GM21526 (cell line): ENCODE results near the gene MPP1.
"Not testable (repeated sequence)": the region's sequence is repeated elsewhere in the genome, so short reads cannot be mapped to it uniquely, and the experiment has no call there.

ENCODE experiments used
- ATAC-seq: cut with Tn5 transposase; IDR thresholded peaks from one replicate; pipeline ENCODE4 v1.9.1; 2021; ENCODE audit warnings: moderate library complexity; ENCODE audit not compliant: unreplicated experiment, low FRiP score

The MPP1 gene

DNA sequence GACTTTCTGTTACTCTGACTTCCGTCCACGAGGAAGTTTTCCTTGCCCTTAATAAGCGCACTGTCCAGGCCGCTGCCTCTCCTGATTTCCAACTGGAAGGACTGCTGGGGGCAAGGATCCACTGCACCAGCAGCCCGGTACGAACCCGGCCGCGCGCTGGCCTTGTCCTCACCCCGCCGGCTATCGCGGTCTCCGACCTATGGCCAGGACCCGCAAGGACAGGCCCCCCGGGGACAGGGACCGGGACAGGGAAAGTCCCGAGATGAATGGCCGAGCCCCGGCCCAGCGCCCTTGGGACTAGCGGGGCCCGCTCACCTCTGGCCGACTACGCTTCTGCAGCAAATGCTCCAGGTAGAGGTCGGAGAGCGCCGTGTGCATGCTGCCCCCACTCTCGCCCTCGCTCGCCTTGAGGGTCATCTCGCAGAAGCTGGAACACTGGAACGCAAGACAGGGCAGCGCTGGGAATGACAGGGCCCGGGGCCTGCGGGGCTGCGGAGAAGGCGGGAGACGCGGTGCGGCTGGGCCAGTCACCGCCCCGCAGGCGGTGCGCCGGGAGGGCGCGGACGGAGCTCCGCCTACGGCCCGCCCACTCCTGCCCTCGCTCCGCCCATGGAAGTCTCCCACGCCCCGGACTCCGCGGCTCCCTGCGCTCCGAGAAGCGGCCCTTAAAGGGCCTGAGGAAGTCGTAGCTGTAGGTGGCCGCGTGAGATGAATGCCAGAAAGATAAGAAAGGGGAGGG, at the start of gene MPP1:
Gene MPP1 (minus strand): TSS at position 529 of the 739 bp plus-strand sequence. CDS start 112 bp downstream, at position 417.
- ATAC-seq = peak; percentile 91

DNA sequence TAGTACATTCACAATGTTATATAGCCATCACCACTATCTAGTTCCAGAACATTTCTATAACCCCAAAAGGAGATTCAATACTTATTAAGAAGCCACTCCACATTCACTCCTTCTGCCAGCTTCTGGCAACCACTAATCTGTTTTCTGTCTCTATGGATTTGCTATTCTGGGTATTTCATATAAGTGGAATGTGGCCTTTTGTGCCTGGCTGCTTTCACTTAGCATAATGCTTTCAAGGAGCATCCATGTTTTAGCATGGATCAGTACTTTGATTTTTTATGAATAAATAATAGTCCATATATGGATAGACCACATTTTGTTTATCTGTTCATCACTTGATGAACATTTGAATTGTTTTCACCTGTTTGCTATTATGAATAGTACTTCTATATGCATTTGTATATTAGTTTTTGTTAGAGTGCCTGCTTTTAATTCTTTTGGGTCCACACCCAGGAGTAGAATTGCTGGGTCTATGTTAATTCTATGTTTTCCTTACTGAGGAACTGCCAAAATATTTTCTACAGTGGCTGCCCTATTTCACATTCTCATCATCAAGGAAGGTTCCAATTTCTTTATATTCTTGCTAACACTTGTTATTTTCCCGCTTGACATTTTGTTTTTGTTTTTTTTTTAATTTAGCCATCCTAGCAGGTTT, 45.8 kb upstream of the MPP1 start:
- no peak for ATAC-seq

DNA sequence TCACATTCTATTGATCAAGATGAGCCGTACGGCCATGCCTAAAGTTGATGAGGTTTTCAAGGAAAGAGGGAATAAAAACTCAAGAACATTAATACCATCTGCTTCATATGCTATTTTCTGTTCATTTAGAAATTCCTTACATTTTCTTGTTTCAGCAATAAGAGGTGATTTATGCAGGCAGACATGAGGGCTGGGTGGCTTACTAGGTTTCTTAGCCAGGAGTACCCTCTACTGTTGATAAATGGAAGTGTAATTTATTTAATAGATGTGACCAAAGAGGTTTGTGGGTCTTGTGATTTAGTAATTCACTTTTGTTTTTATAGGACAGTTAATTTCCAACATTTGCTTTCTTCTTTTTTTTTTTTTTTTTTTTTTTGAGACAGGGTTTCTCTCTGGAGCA, 35.6 kb upstream of the MPP1 start:
- ATAC-seq = no peak

DNA sequence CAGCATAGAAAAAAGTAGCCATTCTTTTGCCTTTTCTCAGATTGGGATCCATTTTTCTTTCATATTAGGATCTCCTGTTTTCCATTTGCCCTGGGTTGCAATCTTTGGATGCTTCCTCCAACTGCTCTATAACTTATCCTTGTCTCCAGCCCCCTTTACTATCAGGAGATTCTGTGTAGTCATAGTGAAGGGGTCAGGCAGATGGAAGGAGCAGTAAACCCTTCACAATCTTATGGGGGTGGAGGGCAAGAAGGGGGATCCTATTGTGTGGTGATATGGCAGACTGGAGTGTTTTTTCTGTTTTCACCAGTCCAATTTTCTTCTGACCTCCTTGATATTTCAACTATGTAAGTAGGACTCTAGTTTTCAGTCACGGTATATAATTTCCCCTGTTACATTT, 30.9 kb upstream of the MPP1 start:
- ATAC-seq = no peak

DNA sequence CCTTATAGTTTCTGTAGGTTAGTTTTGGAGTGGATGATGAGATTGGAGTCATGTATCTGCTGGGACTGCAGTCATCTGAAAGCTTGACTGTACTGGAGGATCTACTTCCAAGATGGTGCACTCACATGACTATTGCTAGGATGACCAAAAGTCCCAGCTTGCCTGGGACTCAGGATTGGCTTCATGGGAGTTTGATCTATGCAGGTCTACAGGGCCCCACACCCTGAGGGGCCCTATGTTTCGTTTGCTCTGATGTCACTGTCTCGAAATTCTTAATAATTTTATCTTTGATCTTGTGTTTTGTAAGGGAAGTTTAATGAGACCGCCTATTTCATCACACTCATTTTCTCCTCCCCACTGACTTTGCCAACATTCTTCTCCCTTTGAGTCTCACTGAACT, 29.3 kb upstream of the MPP1 start, which contains the start of gene SMIM9:
Gene SMIM9 (minus strand): TSS at position 101 of the 400 bp plus-strand sequence. CDS start 3,806 bp downstream, outside the sequence.
- no peak for ATAC-seq

DNA sequence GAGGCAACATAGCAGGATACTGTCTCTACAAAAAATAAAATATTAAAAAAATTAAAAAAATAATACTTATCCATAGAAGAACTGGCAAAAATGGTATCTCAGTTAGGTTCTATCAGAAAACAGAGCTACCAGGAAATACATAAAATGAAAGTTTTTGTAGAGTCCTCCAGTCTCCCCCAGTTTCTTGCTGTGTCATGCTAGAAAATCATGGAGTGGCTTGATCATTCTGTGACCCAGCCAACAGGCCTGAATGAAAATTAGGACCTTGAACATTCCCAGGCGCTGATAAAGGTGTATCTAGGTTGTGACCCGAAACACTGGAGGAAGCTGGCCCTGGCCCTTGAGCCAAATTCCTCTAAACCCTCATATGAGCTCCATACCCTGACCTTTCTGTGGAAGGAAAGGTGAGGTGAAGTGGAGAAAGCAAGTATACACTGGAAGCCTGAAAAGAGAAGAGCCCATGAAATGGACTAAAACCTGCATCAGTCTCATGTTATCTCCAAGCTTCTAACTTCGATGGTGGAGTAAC, 28.5 kb upstream of the MPP1 start:
- ATAC-seq = no peak

DNA sequence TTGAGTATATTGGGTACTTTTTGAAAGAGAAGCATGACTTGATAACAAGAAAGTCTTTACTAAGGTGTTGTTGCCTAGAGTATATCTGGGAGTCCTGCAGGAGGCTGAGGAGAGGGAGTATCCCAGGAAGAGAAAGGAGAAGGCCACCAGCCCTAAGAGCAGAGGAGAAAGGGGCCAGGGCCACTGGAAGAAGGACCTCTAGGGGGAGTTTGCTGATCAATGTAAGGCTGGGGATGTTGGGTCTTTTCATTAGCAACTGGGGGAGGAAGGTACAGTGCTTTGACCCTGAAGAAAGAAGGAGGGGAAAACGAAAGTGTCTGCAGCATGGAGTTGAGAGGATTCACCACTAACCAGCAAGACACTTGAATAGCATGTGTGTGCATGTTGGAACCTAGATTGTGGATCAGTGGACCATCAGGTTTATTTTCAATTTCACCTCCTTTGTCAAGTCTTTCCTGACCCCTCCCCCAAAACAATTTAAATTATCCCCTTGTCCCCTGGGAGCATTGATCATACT, 24.7 kb upstream of the MPP1 start:
- no peak for ATAC-seq

DNA sequence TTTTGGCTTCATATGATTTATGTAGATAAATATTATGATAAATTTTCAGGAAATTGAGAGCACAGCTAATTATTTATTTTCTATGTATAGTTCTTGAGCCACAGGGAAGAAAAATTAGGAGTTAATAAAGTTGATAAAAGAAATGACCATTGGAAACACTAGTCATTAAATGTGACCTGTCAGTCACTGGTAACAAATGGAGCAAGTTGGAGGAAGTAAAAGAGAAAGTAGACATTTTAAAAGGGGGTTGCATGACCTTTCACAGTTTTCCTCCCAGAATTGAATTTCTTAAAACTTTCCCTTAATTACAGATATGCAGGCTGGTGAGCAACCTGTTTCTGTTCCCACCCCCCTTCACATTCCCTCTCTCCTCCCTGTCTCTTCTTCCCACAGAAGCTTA, 23.8 kb upstream of the MPP1 start:
- ATAC-seq = no peak

DNA sequence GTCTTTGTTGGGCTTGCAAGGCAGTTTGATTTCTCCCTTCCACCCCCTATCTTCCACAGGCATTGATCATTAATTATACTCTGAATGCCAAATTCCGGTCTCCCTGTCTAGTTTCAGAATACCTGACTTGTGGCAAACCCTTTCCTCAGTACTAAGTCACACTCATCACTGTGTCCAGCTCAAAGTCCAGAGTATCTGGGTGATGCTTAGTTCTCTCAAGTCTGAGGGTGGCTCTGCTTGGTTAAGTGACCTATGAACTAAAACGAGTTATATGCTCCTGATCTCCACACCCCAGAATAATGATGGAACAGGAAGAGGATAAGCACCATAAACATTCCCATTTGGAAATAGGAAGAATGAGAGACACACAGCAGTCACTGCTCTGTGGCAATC, 22.7 kb upstream of the MPP1 start:
- ATAC-seq = no peak

DNA sequence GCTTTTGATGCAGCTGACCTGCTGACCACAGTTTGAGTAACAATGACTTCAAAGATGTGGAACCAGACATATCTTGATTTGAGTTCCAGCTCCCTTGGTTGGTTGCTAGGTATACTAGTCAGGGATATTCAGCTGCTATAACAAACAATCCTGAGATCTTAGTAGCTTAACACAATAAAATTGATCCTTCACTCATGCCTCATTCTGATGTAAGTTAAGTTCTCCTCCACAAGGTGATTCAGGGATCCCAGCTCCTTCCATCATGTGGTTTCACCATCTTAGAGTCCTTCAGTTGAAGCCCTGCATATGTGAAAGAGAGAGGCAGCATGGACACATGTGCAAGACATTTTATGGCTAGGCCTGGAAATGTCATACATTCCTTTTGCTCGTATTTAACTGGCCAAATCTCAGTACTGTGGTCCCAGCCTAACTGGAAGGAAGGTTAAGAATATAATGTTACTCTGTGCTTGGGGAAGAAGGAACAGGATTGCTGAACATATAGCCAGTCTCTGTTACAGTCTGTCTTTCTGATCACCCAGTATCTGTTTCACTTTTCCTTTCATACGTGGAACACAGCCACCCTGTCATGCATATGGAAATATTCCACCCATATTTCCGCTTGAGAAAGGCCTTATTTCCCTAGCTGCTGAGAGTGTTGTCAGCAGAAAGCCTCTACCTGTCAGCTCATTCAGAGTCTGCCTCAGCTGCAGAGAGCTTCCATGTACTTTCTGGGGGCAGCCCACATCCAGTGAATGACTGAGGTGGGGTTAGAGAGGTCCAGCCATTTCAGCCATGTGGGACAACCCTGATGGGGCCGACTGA, 22.1 kb upstream of the MPP1 start:
- peak; percentile 85 for ATAC-seq

DNA sequence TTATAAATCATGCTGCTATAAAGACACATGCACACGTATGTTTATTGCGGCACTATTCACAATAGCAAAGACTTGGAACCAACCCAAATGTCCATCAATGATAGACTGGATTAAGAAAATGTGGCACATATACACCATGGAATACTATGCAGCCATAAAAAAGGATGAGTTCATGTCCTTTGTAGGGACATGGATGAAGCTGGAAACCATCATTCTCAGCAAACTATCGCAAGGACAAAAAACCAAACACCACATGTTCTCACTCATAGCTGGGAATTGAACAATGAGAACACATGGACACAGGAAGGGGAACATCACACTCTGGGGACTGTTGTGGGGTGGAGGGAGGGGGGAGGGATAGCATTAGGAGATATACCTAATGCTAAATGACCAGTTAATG, 20.3 kb upstream of the MPP1 start:
- not testable (repeated sequence) for ATAC-seq

DNA sequence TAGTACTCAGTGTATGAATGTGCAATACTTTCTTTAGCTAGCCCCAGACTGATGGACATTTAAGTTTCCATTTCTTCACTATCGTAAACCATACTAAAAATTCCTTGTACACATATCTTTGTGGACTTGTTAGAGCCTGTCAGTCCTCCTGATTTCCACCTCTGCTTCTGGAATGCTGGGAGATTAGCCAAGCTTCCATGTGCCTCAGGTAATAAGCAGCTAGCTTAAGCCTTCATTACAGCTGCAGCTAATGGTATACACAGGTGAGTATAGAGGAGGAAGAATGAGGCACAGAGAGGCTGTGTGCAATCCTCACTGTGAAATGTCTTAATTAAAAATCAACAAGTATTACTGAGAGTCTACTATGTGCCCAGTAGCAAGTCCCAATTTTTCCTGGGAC, 19.4 kb upstream of the MPP1 start:
- ATAC-seq = no peak

DNA sequence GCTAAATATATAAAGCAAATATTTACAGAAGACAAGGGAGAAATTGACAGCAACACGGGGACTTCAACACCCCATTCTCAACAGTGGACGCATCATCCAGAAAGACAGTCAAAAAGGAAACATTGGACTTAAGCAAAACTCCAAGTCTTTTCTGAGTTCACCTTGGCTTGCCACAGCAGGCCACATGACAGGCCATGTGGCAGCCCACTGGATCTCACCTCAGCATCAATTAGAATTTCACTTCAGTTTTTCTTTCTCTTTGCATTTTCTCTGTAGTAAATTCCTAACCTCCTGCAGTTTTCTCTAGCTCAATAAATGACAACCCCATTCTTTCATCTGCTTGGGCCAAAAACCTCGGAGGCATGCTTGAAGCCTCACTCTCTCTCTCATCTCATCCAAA, 16.7 kb upstream of the MPP1 start:
- ATAC-seq = no peak

DNA sequence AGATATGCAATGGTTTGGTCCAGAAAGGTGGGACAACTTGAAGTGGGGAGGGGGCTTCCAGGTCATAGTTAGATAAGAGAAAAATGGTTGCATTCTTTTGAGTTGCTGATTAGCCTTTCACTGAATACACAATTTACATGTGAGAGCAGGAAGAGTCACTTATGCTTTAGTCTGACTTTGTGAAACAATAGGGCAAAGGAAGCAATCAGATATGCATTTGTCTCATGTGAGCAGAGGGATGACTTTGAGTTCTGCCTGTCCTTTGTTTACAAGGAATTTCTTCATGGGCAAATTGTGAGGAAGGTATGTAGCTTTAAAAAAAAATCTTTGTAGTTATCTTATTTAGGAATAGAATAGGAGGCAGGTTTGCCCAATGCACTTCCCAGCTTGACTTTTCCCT, 16.2 kb upstream of the MPP1 start:
- ATAC-seq = no peak

DNA sequence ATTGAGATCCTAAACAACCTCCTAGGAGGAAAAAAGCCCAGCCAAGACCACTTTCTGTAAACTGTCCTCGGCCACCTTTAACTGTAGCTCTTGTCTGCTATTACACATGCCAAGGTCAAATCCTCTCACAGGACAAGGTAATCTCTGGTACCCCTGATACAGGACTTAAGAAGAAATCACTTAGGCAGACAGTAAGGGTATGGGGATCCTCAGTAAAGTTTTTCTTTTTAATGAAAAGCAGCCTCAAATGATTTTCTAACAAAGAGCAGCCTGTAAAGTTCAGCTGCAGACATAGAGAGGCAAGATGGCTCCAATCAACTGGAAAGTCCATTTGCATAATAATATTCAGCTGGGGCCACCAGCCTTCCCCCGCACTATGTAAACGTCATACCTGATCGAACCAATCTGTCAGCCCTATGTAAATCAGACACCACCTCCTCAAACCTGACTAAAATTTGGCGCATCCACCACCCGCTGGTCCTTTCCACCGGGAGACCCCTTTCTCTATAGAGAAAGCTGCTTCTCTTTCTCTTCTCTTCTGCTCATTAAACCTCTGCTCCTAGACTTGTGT, 14.6 kb upstream of the MPP1 start:
- no peak for ATAC-seq

DNA sequence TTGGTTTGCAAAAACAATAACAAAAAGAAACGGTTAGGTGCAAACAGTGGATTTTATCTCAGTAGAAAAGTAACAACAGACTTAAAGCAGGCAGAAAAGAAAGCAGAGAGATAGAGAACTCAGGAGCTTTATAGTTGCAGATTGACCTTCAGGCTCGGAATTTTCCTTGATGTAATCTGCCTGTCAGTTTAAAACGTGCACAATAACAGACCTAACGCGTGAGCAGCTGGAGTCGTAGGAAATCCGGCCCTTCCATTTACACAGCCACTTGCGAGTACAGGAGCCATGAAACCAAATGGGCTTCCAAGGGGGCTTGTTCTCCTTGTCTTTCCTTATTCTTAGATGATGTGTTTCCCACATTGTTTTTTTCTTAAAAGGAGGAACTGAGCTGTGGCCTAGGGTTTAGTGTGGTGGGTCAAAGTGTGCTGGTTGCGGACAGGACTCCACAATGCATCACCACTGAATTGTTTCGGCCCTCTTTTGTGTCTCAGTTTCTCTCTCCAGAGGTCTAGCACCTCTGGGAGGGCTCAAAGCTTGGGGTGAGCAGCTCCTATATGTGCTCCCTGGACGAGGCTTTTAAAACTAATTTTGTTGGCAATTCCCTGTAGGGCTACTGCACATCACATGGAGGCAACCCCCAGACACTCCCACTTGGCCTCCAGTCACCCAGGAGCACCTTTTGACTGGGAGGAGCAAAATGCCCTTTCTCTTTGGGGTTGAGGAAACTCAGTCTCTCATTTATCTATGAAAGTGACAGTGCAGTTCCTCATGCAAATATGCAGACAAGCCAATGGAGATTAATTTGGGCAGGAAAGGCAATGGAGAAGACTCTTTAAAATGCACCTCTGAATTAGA, 13.9 kb upstream of the MPP1 start:
- no peak for ATAC-seq

DNA sequence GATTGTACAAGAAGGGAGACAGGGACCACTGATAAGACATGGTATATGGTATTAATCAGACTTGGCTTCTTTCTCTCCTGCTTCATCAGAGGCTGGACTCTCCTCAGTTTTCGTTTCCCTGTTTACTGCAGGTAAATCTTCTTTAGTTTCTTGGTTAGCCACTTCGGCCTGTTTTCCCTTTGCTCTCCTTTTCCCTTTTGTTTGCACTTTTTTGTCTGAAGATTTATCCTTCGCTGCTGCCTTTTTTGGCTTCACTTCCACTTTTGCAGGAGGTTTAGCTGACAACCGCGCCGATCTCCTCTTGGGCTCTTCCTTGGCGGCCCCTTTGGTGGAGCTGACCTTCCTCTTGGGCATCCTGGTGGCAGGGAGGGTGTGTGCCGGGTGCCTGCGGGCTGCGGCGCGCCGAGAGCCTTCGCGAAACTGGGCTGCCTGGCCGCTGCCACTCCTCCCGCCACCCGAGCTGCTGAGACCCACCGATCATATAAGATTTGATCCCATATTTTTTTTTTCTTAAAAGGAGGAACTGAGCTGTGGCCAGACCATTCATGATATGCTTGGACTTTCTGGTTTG, 11.8 kb upstream of the MPP1 start:
- ATAC-seq = not testable (repeated sequence)

DNA sequence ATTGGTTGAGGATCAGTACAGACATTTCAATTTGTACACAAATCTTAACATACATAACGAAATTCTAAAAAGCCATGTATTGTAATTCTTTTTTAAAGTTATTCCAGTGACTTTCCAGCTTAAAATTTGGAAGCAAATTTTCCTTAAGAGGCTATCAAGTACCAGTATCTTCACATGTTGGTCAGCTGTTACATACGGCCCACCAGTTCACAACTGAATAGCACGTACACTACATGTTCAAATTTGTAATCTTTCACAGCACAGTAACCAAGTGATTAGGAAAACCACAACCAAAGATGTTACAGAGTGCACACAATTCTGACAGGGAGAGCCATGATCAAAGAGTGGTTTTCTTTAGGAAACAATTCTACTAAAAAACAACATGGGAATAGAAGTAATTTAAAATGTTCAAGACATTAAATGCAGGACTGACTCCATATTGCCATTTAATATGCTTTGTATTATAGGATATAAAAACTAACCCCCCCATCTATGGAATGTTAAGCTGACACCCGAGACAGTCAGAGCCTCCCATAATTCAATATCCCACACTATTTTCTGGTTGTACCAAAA, 11.1 kb upstream of the MPP1 start:
- ATAC-seq = not testable (repeated sequence)

DNA sequence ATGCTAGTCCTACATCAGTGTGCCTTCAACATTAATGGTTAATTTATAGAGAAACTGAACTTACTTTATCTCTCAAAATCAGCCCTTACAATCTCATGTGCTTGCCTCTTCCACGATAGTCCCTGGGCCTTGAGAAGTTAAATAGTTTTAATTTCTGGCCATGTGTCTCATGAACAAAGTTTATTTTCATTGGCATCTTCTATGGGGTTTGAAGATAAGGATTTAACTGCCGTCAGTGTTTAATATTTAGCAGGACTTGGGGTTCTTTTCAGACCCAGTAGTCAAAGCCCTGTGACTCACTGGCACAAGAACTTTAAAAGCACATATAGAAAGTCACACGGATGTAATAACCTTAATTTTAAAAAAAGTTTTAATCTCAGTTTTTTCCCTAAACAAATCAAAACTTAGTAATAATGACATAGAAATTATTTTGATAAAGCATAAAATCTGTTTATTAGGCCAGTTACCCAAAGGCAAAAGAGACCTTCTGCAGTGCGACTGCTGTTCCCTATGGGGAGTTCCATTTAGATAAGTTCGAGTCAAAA, 10.1 kb upstream of the MPP1 start:
- ATAC-seq = no peak
